Mammary microvascular endothelial cell (primary cell): ENCODE results near the gene RGS19. TPM values are rescaled to one million over a fixed set of nuclear protein-coding genes. Genes with fewer than 3 reads are reported as not detected.

ENCODE experiments used
- total RNA-seq: library from RNA; depleted of rRNA; stranded (reverse); fragments of >200 nt; gene quantifications from 2 replicates; pipeline ENCODE4 v1.2.3, GENCODE V29; 2015

RGS19 gene
- total RNA-seq = 20.3 and 29.3 TPM in 2 replicates

DNA sequence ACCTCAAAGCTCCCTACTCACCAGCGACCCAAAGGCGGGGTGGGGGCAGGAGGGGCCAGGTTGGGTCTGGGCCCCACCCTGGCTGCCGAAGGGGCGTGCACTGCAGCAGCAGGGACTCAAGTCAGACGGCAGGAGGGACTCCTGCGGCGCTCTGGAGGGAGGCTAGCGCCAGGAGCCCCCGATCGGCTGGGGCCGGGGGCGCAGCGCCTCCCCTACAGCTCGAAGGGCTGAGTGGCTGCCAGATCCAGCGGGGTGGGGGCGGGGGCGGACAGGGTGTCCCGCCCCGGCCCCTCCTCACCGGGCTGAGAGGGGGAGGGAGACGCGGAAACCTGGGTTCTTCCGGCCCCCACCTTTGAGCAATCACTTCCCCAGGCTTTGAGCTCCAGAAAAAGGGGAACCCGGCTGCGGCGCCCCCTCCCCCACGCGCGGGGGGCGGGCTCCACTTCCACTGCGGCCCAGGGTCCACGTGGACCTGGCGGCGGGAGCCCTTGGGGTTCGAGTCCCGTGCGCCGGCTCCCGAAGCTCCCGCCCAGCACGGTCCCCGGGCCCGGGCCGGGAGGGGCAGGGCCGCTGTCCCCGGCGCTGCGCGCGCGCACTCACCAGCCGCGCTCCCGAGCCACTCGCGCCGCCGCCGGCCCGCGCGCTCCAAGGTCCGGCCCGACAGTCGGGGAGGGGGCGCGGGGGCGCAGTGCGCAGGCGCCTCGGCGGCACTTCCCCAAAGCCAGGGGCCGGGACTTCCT, at the start of gene RGS19:
RGS19 (minus strand) TSS at position 246 of the 740 bp plus-strand sequence. CDS start 2,632 bp downstream, outside the sequence.

DNA sequence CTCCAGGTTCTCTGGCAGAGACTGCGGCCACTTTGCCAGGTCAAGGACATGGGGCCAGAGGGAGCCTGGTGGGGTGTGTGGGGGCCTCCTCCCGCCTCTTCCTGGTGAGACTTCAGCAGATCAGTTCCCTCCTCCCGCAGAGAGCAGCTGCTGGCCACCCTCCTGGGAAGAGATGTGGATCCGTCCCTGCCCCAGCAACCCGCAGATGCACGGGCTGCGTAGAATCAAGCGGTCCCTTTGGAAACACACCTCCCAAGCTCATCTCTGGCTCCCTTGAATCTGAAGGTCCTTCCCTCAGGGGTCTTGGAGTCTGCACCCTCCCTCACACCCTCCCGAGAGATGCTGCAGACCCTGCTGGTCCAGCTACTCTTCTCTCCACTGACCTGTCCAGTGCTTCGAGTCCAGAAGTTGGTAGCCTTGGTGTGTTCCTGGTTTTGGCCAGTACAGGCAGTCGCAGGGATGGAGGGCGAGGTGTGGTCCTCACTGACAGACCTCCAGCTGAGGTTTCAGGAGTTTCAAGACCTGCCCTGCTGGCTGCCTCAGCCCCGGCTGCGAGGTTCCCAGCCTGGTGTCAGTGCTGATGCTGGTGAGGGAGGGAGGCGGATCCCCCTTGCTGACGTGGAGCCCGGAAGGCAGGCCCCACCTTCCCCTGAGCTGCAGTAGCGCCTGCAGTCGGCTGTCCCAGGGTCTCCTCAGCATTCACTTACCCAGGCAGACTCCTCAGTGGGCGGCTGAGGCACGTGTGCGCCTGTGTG, 27.8 kb upstream of the RGS19 start, which contains the start of gene NPBWR2:
NPBWR2 (minus strand) TSS at position 585 of the 755 bp plus-strand sequence. CDS start 734 bp downstream, outside the sequence.

DNA sequence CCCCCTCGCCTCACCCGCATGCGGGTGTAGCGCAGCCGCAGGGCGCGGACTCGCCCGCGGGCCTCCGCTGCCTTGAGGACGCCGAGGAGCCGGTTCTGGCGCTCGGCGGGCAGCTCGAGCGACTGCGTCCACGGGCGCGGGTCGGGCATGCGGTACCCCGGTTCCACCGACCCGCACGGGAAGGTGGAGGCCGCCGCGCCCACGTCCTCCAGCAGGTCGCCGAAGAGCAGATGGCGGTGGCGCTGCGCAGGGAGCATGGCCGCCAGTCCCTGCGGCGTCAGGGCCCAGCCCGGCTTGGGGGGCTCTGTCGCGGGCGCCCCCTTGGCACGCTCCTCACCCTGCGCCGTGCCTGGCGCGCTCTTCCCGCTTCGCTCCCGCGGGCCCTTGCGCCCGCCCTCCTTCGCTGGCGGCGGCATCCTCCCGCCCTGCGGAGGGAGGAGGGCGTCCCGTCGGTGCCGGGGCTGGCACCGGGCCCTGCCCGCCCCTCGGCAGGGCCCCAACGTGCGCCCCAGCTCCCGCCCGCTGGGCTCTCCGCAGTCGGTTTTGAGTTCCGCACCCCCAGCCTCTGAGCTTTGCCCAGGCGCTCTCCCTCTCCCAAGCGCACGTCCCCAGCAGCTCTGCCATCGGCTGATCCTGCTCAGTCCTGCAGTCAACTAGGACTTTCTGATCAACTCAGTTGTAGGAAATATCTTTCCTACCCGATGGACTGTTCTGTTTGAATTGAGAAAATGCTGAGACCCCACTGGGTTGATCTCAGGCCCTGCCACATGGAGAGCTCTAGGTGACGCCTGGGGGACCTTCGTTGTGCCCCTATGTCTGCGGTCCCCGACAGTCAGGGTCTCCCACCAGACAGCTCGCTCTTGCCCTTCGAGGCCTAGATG, 4.7 kb upstream of the RGS19 start, which contains the start of gene LKAAEAR1:
LKAAEAR1 (minus strand) TSS at position 595 of the 881 bp plus-strand sequence; CDS start at position 416, 179 bp downstream.

DNA sequence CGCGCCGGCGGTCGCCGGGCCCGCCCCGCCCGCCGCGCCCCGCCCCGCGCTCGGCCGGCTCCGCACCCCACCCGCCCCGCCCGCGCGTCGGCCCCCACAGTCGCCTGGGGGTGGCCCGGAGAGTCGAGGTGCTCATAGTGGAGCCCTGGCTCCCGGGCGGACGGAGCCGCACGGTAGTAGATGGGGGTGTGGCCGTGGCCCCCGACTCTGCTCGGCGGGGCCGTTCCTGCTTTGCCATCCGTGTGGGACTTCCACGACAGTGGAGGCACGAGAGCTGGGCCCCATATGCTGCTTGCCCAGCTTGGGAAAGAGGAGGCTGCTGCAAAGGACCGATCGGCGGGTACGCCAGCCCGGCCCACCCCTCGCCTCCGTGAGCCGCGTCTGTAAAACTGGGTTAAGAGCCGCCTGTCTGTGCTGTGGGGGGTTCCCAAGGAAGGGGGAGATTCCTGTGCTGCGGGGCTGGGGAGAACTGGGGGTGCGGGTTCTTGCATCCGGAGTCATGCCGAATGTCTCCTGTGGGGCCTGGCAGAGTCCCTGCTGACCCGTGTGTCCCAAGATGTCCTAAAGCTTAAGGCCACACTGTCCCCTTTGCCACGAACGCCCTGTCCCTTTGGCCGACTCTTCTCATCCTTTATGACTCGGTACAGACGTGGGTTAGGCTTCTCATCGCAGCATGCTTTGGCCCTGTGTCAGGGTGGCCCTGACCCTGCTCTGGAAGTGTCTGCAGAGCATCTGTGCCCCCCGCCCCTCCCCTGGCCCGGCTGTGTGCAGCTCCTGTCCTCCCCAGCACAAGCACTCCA, 895 bp upstream of the RGS19 start, which contains the start of gene OPRL1:
OPRL1 (plus strand) TSS at position 70 of the 800 bp plus-strand sequence. CDS start 12,639 bp downstream, outside the sequence.

GRCh38 chr20:64062596-64063388, 16.5 kb downstream of the RGS19 start, which contains the start of gene TCEA2:
TSS of gene TCEA2 (plus strand) at chr20:64063198. CDS start at chr20:64063313, 115 bp downstream.

GRCh38 chr20:64049060-64049877, 30.0 kb downstream of the RGS19 start, which contains the start of gene SOX18:
TSS of gene SOX18 (minus strand) at chr20:64049639. CDS start at chr20:64049516, 123 bp downstream.

DNA sequence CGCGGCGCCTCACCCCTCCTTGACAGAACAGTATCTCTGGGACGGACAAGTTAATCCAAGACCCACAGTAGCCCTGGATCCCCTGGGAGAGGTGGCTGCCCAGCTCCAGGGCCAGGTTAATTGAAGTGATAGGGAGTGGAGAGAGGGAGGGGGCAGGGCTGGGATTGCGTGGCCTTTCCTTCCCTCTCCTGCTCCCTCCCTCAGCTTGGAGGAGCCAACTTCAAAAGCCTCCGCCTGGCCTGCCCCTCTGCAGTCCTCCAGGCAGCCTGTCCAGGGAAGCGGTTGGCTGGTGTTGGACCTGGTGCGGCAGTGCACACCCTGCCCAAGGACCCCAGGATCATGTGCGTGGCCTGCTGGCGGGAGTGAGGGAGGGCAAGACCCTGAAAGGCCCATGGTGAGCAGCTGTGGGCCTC, 43.4 kb downstream of the RGS19 start, which contains the start of gene C20orf204:
C20orf204 (plus strand) TSS at position 250 of the 413 bp plus-strand sequence; CDS start at position 392, 142 bp downstream.

Other genes with a start within 250 kb of the RGS19 start
- 2.7 and 2.9 TPM in 2 replicates for gene ZBTB46, start 248.3 kb downstream of the RGS19 start, total RNA-seq
- gene ABHD16B, start 218.0 kb downstream of the RGS19 start, total RNA-seq = not detected in 2 replicates
- 153 and 179 TPM in 2 replicates for gene TPD52L2, start 214.2 kb downstream of the RGS19 start, total RNA-seq
- gene DNAJC5, start 184.4 kb downstream of the RGS19 start, total RNA-seq = 67.8 and 71.2 TPM in 2 replicates
- gene UCKL1, start 123.1 kb downstream of the RGS19 start, total RNA-seq = 27.4 and 33.7 TPM in 2 replicates
- 10.7 and 13.0 TPM in 2 replicates for gene ZNF512B, start 109.6 kb downstream of the RGS19 start, total RNA-seq
- 0.94 and 1.00 TPM in 2 replicates for gene SAMD10, start 99.9 kb downstream of the RGS19 start, total RNA-seq
- 48.7 and 56.6 TPM in 2 replicates for gene PRPF6, start 98.4 kb downstream of the RGS19 start, total RNA-seq
- 0.44 and 0.73 TPM in 2 replicates for gene C20orf204, start 43.3 kb downstream of the RGS19 start, total RNA-seq
- 19.4 and 25.2 TPM in 2 replicates for gene SOX18, start 29.9 kb downstream of the RGS19 start, total RNA-seq
- gene TCEA2, start 16.3 kb downstream of the RGS19 start, total RNA-seq = 11.1 and 18.7 TPM in 2 replicates
- gene OPRL1, start 564 bp upstream of the RGS19 start, total RNA-seq = 0.54 and 0.67 TPM in 2 replicates
- gene LKAAEAR1, start 4.9 kb upstream of the RGS19 start, total RNA-seq = not detected in 2 replicates
- gene NPBWR2, start 28.0 kb upstream of the RGS19 start, total RNA-seq = not detected in 2 replicates
- gene MYT1, start 84.9 kb upstream of the RGS19 start, total RNA-seq = not detected in 2 replicates
- gene PCMTD2, start 176.2 kb upstream of the RGS19 start, total RNA-seq = 24.9 and 42.6 TPM in 2 replicates